ENCODE data around the gene AHDC1.

The AHDC1 gene

DNA sequence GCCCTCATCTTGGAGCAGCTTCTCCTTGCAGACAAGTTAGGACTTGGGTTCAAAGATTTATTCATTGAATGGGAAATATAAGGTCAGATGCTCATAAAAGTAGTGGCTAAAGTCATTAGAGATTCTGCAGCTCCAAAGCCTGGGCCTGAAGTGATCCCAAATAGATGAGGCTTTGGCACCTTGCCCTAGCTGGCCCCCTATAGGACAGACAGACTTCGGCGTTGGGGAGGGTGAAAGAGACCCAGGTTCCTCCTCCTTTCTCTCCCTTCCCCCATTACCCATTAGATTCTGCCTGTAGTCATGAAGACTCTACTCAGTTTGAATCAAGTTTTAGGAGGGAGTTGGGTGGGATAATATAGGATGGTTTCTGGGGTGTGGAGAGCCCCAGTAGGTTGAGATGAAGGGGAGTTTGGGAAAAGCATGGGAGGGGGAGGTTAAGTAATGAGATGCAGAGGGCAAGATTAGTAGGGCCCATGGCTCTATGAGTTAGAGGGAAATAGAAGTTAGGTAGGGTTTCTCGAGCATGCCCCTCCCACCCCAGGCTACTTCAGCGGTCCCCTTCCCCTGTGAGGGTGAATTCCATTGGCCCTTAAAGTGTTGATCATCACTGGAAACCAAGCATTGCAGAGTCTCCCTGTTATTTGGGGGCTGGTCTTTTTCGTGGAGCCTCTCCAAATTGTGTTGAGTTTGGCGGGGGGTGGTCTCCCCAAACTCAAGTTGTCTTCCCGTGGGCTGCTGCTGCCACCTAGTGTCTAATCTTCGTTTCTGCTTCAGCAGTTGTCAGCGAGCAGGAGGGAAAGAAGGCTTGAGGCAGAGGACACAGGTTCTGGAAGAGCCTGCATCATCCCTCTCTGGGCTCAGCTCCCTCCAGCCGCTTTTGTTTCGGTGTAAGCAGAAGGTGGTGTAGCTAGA is 2.1 kb upstream of the AHDC1 start:
- H3K4me2 ChIP-seq, result peak overlapping the region; percentile 80
- no peaks in the 10 kb centered on the region for H3K27me3 ChIP-seq
- no peak for TF ChIP-seq Cebpa-rat (IDR thresholded peaks at IDR 0.05)
- H3K4me1 ChIP-seq, result peaks cover 74% of the 10 kb centered on the region
- peak overlapping the region; percentile 78 for H3K27ac ChIP-seq
- H3K36me3 ChIP-seq, result no peaks in the 10 kb centered on the region
- H4K20me1 ChIP-seq, result peaks cover 16% of the 10 kb centered on the region
- no peaks in the 10 kb centered on the region for H3K9me3 ChIP-seq
- H3K9ac ChIP-seq, result peak overlapping the region; percentile 57
- H3K4me3 ChIP-seq, result no peak overlapping the region

DNA sequence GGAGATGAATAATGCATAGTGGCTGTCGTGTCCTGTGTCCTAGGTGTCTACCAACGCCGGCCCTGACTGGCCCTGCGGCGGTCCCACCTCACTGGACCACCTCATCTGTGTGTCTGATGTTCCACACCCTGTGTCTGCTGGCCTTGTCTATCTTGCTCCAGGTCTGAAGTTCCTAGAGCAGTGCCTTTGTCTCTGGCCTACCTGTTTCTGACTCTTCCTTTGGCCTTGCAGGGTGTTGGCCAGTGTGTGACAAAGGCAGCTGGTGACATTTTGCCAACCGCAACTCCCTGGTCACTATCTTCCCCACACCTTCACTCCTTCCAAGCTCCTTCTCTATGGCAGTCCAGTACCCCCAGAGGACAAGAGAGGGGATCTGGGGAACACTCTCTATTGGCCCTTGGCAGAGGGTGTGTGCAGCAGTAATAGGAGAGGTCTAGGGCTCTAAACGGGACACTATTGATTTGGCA is 1.4 kb upstream of the AHDC1 start:
- H3K4me3 ChIP-seq, result no peak overlapping the region
- H3K36me3 ChIP-seq, result no peaks in the 10 kb centered on the region
- no peak for TF ChIP-seq Cebpa-rat (IDR thresholded peaks at IDR 0.05)
- peaks cover 79% of the 10 kb centered on the region for H3K4me1 ChIP-seq
- H3K4me2 ChIP-seq, result peak overlapping the region; percentile 80
- H3K27ac ChIP-seq, result no peak overlapping the region
- no peaks in the 10 kb centered on the region for H3K9me3 ChIP-seq
- H3K27me3 ChIP-seq, result no peaks in the 10 kb centered on the region
- peaks cover 23% of the 10 kb centered on the region for H4K20me1 ChIP-seq
- no peak overlapping the region for H3K9ac ChIP-seq

DNA sequence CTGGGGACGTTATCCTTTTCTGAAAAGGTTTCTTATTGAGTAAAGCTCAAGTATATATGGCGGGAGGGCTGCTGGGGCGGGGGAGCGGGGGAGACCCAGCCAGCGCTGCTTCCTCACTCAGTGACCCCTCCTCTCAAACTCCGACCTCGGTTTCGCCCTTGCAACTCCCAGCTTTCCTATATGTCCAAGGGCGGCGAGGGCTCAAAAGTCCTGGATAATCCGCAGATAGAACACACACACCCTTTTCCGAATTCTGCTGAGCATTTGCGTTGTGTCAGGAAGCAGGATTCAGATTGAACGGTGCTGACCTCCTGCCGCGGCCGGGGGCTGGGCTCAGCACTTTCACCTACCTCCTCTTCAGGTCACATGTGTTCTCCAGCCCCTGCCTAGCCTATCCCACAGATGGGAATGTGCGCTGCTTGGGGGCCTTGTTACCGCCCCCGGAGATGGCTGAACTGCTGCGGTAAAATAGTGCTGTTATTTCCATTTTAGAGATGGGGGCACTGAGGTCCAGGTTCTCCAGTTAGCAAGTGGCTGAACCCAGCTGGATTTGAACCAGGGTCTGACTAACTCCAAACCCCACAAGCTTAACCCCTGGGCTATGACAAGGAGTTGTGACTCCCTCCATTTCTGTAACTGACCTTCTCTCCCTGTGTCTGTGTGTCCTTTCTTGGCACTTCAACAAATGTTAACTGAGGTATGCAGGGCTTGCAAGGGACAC is 795 bp upstream of the AHDC1 start:
- Histone ChIP-seq H3K27ac (no peak overlapping the region), H3K4me3 (peak overlapping the region; percentile 98), H3K4me2 (peak overlapping the region; percentile 80), H3K9me3 (no peaks in the 10 kb centered on the region), H3K9ac (peak overlapping the region; percentile 95), H3K27me3 (no peaks in the 10 kb centered on the region), H3K4me1 (peaks cover 79% of the 10 kb centered on the region), H4K20me1 (peaks cover 29% of the 10 kb centered on the region), H3K36me3 (no peaks in the 10 kb centered on the region)
- no peak for TF ChIP-seq Cebpa-rat (IDR thresholded peaks at IDR 0.05)

DNA sequence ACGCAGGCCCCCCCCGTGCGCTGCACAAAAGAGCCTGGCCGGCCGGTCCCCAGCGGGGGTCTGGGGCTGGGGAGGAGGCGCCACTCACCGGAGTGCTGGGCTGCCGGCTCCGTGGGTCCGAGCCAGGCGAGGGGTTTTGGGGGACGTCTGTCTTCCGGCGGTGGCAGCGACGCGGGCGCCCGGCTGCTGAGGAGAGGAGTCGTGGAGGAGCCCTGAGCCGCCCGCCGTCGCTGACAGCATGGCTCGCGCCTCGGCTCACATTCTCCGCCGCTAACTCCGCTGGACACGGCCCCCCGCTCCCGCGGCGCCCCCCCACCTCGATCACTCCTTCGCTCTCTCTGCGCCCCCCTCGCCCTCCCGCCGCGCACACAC is 649 bp downstream of the AHDC1 start:
- H3K9ac ChIP-seq, result peak overlapping the region; percentile 95
- H4K20me1 ChIP-seq, result peaks cover 43% of the 10 kb centered on the region
- peak overlapping the region; percentile 94 for H3K27ac ChIP-seq

DNA sequence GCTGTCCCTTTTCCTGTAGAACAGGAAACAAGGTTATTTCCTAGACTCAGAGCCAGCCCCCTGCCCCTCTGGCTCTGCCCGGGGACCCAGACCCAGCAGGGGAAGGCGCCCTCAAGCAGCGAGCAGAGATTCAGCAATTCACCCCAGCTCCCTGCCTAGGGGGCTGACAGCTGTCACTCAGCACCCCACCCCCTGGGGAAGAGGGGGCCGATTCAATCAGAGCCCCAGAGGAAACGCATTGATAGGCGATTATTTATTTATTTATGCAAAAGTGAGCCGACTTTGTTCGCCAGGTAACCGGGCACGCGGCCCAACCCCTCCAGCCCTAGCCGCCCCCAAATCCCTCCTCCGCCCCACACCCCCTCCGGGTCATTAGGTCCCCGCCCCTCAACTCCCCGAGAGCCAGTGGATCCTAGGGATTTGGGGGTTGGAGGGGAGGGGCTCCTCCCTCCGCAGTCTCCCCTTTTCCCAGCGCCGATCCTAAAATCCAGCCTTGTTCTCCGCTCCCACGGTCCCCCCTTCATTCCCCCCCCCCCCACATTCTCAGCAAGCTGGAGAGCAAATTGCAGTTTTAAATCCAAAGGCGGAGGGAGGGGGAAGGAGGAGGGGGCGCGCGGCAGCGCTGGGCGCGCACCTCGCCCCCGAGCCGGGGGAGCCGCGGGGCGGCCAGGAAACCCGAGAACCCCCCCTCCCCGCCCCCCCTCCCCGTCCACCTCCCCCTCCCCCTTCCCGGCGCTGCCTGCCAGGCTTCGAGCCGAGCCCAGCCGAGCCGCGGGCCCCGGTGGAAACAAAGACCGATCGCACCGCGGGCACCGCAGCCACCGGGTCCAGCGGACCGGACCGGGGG is 1.3 kb downstream of the AHDC1 start:
- Histone ChIP-seq H3K9me3 (no peaks in the 10 kb centered on the region), H3K9ac (peak overlapping the region; percentile 95), H3K4me2 (peak overlapping the region; percentile 100), H4K20me1 (peaks cover 50% of the 10 kb centered on the region), H3K4me3 (peak overlapping the region; percentile 98), H3K4me1 (peaks cover 79% of the 10 kb centered on the region), H3K36me3 (no peaks in the 10 kb centered on the region), H3K27ac (peak overlapping the region; percentile 94), H3K27me3 (no peaks in the 10 kb centered on the region)
- no peak for TF ChIP-seq Cebpa-rat (IDR thresholded peaks at IDR 0.05)

More for the DNA sequence above, 649 bp downstream of the AHDC1 start:
- no peak for TF ChIP-seq Cebpa-rat (IDR thresholded peaks at IDR 0.05)
- no peaks in the 10 kb centered on the region for H3K27me3 ChIP-seq
- peak overlapping the region; percentile 100 for H3K4me2 ChIP-seq
- no peaks in the 10 kb centered on the region for H3K9me3 ChIP-seq
- H3K4me1 ChIP-seq, result peaks cover 79% of the 10 kb centered on the region
- peak overlapping the region; percentile 98 for H3K4me3 ChIP-seq
- no peaks in the 10 kb centered on the region for H3K36me3 ChIP-seq

DNA sequence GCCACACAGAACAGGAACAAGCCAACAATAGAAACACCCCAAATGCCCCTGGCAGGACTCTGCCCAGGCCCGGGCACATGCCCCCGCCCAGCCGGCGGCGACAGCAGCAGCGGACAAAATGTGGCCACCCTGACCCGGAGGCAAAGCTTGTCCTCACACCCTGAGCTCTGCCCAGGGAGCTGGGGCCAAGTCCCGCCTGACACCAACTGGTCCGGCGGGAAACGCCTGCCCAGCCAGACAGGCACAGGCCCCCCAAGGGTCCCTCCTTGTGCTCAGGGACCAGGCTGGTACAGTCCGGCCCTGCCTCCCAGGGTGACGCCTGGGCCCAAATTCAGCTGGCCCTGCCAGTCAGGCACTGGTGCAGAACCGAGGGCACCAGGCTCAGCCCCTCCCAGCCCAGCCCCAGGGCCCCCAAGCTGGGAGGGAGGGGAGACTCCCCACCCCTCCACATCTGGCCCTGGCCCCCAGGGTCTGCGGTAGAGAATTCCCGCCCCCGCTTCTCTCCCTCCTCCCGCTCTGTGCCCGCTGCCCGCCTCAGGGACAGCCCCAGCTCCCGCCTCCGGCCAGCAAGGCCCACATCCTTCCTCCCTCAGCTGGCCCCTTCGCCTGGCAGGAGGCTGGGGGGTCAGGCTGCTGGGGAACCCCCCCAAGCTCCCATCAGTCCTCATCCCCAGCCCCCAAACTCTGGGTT is 2.0 kb downstream of the AHDC1 start:
- Histone ChIP-seq H3K9me3 (no peaks in the 10 kb centered on the region), H4K20me1 (peaks cover 57% of the 10 kb centered on the region), H3K36me3 (0 out of 2 replicates have a peak, but pooled peaks cover 3% of the 10 kb centered on the region), H3K4me2 (peak overlapping the region; percentile 100), H3K27me3 (no peaks in the 10 kb centered on the region), H3K4me3 (peak overlapping the region; percentile 98), H3K27ac (peak overlapping the region; percentile 84), H3K9ac (peak overlapping the region; percentile 95), H3K4me1 (peaks cover 79% of the 10 kb centered on the region)
- TF ChIP-seq Cebpa-rat (IDR thresholded peaks at IDR 0.05), result no peak

DNA sequence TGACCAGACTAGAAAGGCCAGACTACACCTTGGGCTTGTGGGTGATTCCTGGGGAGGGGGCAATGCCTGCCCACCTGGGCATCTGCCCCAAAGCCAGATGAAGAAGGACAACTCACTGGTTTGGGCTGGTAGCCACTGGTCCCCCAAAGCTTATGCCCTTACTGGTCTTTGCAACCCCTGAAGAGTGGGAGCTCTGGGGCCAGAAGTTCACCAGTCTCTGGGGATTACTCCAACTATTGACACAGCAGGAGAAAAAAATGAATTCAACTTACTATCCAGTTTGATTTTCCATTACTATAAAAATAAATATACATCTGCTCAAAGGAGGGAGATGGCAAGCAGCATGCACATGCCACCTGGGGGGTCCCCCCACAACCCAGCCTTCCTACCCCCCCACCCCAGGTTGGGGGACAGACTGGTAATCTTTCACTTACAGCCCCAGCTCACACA is 2.6 kb downstream of the AHDC1 start:
- Histone ChIP-seq H3K27me3 (no peaks in the 10 kb centered on the region), H3K9ac (peak overlapping the region; percentile 95), H3K36me3 (peaks cover 6% of the 10 kb centered on the region; the same call in 1 of the 2 replicates), H4K20me1 (peaks cover 63% of the 10 kb centered on the region), H3K4me2 (peak overlapping the region; percentile 100), H3K4me1 (peaks cover 79% of the 10 kb centered on the region), H3K9me3 (no peaks in the 10 kb centered on the region), H3K27ac (peak overlapping the region; percentile 84), H3K4me3 (peak overlapping the region; percentile 98)
- no peak for TF ChIP-seq Cebpa-rat (IDR thresholded peaks at IDR 0.05)

DNA sequence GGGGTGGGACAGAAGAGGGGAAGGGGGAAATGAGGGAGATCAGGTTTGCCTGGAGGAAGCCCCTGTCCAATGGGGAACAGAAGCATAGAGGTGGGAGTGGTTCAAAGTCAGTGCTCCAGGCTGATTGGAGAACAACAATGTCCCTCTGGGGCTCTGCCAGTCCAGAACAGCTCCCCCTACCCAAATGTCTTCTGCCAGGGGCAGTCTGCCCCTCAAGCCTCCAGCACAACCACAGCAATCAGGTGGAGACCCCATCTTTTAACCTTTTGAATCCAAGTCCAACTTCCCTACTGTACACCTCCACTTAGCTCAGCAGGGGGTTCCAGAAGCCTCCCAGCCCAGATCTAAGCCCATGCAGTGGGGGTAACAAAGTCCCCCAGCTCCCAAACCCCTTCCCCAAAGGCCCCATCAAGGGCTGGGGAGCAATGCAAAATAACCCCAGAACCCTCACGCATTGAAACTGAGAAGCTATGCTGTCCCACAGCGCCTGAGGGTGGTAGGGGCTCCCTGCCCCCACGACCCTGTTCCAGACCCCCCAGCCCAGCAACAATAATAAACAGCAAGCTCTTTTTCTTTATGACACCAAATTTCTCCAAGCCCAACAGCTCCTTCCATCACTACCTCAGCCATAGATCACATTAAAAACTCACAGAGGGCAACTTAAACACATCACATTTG is 3.3 kb downstream of the AHDC1 start:
- H3K27me3 ChIP-seq, result no peaks in the 10 kb centered on the region
- H3K36me3 ChIP-seq, result peaks cover 13% of the 10 kb centered on the region
- peak overlapping the region; percentile 100 for H3K4me2 ChIP-seq
- no peaks in the 10 kb centered on the region for H3K9me3 ChIP-seq
- no peak for TF ChIP-seq Cebpa-rat (IDR thresholded peaks at IDR 0.05)
- H3K4me3 ChIP-seq, result peak overlapping the region; percentile 98; the same call in 1 of the 2 replicates
- peaks cover 70% of the 10 kb centered on the region for H4K20me1 ChIP-seq
- H3K4me1 ChIP-seq, result peaks cover 79% of the 10 kb centered on the region
- H3K27ac ChIP-seq, result peak overlapping the region; percentile 84
- peak overlapping the region; percentile 95 for H3K9ac ChIP-seq
